WTC11 (cell line): Measurements from ENCODE around the gene JAGN1.

Source experiments
- NR2C2 ChIP-seq: sonication (generic); formaldehyde crosslinking; IDR thresholded peaks from 2 replicates; pipeline ENCODE4 v1.8.0; 2022; ENCODE audit warnings: mild to moderate bottlenecking, missing genetic modification reagents
- SP1 ChIP-seq: sonication (generic); formaldehyde crosslinking; conservative IDR thresholded peaks from 2 replicates; pipeline ENCODE4 v1.8.1; 2022; ENCODE audit warnings: missing genetic modification reagents
- ZNF263 ChIP-seq: sonication (generic); formaldehyde crosslinking; IDR thresholded peaks from 2 replicates; pipeline ENCODE4 v1.8.1; 2022; ENCODE audit warnings: low read depth, mild to moderate bottlenecking, moderate library complexity, missing genetic modification reagents
- TF ChIP-seq, protein P1 (sequence below): fragments of 200-600 bp; IDR thresholded peaks from 2 replicates; pipeline ENCODE4 v1.8.0; 2022; ENCODE audit warnings: antibody characterized with exemption
- TF ChIP-seq, protein P2 (sequence below): sonication (generic); formaldehyde crosslinking; IDR thresholded peaks from 2 replicates; pipeline ENCODE4 v1.8.0; 2022; ENCODE audit warnings: mild to moderate bottlenecking, missing genetic modification reagents
- TF ChIP-seq, protein P3 (sequence below): sonication (generic); formaldehyde crosslinking; IDR thresholded peaks from 2 replicates; pipeline ENCODE4 v1.8.0; 2022; ENCODE audit warnings: mild to moderate bottlenecking, missing genetic modification reagents
- TF ChIP-seq, protein P4 (sequence below): sonication (generic); formaldehyde crosslinking; IDR thresholded peaks from 2 replicates; pipeline ENCODE4 v1.8.0; 2022; ENCODE audit warnings: mild to moderate bottlenecking, missing genetic modification reagents

- TF ChIP-seq SP1 (CRISPR knock-in tag) (no peak), ZNF263 (CRISPR knock-in tag) (no peak), NR2C2 (CRISPR knock-in tag) (no peak)
- TF ChIP-seq, protein P1, sequence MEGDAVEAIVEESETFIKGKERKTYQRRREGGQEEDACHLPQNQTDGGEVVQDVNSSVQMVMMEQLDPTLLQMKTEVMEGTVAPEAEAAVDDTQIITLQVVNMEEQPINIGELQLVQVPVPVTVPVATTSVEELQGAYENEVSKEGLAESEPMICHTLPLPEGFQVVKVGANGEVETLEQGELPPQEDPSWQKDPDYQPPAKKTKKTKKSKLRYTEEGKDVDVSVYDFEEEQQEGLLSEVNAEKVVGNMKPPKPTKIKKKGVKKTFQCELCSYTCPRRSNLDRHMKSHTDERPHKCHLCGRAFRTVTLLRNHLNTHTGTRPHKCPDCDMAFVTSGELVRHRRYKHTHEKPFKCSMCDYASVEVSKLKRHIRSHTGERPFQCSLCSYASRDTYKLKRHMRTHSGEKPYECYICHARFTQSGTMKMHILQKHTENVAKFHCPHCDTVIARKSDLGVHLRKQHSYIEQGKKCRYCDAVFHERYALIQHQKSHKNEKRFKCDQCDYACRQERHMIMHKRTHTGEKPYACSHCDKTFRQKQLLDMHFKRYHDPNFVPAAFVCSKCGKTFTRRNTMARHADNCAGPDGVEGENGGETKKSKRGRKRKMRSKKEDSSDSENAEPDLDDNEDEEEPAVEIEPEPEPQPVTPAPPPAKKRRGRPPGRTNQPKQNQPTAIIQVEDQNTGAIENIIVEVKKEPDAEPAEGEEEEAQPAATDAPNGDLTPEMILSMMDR, result no peak
- TF ChIP-seq, protein P2, sequence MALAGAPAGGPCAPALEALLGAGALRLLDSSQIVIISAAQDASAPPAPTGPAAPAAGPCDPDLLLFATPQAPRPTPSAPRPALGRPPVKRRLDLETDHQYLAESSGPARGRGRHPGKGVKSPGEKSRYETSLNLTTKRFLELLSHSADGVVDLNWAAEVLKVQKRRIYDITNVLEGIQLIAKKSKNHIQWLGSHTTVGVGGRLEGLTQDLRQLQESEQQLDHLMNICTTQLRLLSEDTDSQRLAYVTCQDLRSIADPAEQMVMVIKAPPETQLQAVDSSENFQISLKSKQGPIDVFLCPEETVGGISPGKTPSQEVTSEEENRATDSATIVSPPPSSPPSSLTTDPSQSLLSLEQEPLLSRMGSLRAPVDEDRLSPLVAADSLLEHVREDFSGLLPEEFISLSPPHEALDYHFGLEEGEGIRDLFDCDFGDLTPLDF (CRISPR knock-in tag), result no peak
- TF ChIP-seq, protein P3, sequence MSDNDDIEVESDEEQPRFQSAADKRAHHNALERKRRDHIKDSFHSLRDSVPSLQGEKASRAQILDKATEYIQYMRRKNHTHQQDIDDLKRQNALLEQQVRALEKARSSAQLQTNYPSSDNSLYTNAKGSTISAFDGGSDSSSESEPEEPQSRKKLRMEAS (CRISPR knock-in tag), result no peak
- TF ChIP-seq, protein P4, sequence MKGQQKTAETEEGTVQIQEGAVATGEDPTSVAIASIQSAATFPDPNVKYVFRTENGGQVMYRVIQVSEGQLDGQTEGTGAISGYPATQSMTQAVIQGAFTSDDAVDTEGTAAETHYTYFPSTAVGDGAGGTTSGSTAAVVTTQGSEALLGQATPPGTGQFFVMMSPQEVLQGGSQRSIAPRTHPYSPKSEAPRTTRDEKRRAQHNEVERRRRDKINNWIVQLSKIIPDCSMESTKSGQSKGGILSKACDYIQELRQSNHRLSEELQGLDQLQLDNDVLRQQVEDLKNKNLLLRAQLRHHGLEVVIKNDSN (CRISPR knock-in tag), result no peak
These were observed 43.4 kb upstream of the JAGN1 start for GRCh38 chr3:9846931-9847488.
